NCI-H2227 (cell line): Measurements from ENCODE around the gene PDPR.
"Not testable (repeated sequence)": the region's sequence is repeated elsewhere in the genome, so short reads cannot be mapped to it uniquely, and the experiment has no call there.

Source experiments
- DNase-seq: peaks from one replicate; lab custom pipeline; 2025; ENCODE audit not compliant: unreplicated experiment; lab: John Stamatoyannopoulos, UW

PDPR gene

DNA sequence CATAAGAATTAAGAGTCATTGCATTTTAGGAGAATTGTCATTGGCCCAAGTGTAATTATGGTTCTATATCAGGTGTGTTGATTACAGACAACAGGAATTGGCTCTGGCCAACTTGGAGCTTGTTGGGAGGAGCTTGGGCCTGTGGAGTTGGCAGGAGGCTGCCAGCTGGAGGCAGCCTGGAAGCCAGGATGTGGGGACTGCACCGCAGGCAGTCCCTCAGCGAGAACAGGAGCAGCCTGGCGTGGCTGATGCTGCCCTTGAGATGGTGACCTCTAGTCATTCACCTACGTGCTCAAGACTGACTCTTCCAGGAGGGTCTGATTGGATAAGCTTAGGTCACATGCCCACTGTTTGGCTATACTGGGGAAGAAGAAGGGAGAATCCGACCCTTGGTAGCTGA, 13.6 kb downstream of the PDPR start:
- not testable (repeated sequence) for DNase-seq

DNA sequence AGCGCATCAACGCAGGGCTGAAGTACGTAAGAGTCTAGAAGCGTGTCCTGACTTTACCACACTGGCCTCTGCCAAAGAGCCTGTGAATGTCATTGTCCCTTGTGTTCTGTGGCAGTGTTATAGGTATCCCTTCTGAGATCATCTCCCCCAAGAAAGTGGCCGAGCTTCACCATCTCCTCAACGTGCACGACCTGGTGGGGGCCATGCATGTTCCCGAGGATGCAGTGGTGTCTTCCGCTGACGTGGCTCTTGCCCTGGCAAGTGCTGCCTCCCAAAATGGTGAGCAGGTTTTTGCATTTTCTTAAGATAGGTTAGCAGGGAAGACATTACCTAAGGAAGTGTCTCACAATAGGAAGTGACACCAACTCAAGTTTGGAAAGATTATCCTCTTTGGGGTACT, 14.7 kb downstream of the PDPR start:
- DNase-seq: not testable (repeated sequence)

DNA sequence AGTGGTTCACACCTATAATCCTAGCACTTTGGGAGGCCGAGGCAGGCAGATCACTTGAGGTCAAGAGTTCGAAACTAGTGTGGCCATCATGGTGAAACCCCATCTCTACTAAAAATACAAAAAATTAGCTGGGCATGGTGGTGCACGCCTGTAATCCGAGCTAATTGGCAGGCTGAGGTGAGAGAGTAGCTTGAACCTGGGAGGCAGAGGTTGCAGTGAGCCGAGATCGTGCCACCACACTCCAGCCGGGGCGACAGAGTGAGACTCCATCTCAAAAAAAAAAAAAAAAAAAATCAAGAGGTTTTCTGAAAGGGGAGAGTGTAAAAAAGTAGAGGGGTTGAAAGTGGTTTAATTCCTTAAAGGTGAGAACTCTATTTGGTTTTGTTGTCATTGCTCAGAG, 21.7 kb downstream of the PDPR start:
- DNase-seq: not testable (repeated sequence)

GRCh38 chr16:70136595-70136994, 22.5 kb downstream of the PDPR start:
- DNase-seq: not testable (repeated sequence)

DNA sequence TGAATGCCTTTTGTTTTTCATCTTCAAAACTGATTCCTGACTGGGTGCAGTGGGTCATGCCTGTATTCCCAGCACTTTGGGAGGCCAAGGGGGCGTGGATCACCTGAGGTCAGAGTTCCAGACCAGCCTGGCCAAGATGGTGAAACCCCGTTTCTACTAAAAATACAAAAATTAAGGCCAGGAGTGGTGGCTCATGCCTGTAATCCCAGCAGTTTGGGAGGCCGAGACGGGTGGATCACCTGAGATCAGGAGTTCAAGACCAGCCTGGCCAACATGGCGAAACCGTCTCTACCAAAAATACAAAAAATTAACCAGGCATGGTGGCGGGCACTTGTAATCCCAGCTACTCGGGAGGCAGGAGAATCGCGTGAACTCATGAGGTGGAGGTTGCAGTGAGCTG, 28.6 kb downstream of the PDPR start:
- not testable (repeated sequence) for DNase-seq

DNA sequence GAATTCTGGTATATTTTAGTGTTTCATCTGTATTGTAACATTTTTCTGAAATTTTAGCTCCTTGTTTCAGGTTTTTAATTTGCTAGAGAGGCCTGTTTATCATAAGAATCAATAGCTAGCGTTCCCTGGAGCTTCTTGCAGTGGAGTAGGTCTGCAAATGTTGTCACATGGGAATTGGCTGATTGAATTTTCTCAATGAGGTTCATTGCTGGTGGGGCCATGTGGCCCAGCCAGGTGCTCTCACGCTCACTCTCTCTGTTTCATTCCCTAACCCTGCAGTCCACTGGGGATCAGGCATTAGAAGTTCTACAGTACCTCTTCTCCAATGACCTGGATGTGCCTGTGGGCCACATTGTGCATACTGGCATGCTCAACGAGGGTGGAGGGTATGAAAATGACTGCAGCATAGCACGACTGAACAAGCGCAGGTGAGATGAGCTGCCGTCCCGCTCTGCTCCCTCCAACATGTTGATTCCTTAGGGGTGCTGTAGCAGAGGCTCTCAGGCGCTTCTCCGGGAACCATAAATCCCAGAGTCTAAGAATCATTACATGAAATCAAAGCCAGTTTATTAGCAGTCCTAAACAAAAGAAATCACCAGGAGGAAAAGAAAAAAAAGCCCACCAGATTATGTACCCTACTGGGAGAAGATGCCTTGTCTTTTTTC, 29.2 kb downstream of the PDPR start:
- DNase-seq: not testable (repeated sequence)

DNA sequence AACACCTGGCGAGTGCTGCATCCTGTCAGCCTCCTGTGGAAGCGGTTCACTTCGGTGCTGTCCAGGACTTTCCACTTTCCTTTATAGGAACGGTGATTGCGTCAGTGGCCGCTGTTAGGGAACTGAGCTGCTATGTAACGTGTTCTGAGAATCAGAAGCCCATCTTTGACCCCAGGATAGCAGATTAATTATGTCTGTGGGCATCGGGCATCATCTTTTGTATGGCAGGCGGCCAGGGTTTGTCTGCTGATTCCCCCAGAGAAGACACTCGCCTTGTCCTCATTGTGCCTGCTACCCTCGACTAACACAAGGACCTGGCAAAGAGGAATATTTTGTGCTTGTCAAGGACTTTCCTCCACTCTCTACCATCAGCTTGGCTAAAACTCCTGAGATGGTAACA, 33.7 kb downstream of the PDPR start:
- DNase-seq: not testable (repeated sequence)

GRCh38 chr16:70148453-70148852, 34.3 kb downstream of the PDPR start:
- not testable (repeated sequence) for DNase-seq

- DNase-seq: not testable (repeated sequence)
These were observed 35.2 kb downstream of the PDPR start for GRCh38 chr16:70149296-70149695.

GRCh38 chr16:70151391-70151790, 37.3 kb downstream of the PDPR start:
- DNase-seq: no peak

GRCh38 chr16:70151941-70152509, 37.9 kb downstream of the PDPR start:
- no peak for DNase-seq

DNA sequence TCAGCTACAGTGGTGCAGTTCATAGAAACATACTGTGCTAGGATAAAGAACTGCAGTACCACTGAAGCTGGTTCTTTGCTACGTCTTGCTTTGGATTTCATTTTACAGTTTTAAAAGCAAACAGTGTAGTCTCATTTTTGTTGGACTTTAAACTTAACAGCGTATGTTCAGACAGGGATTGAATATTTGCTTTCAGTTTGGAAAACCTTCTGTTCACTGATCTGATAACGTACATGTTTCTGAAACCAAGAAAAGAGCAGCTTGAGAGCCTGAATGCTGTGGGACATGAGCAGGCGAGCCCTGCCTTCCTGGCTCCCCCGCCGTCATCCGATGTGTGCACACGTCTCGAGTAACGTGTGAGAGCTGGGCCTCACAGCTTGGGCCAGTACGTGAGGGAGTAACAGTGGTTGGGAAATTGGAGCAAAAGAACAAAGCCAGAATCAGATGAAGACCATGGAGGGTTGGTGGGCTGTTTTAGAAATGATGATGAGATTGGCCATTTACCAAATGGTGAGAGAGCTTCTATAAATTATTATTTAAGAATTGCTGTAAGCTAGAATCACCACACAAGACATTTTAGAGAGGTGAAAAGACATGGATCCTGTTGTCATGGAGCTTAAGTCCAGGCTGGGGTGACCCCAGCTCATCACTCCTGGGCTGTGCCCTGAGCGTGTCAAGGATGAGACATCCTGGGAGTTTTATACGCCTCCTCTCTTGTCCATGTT, 38.6 kb downstream of the PDPR start:
- no peak for DNase-seq

- not testable (repeated sequence) for DNase-seq
These were observed 40.6 kb downstream of the PDPR start for GRCh38 chr16:70154736-70155135.

DNA sequence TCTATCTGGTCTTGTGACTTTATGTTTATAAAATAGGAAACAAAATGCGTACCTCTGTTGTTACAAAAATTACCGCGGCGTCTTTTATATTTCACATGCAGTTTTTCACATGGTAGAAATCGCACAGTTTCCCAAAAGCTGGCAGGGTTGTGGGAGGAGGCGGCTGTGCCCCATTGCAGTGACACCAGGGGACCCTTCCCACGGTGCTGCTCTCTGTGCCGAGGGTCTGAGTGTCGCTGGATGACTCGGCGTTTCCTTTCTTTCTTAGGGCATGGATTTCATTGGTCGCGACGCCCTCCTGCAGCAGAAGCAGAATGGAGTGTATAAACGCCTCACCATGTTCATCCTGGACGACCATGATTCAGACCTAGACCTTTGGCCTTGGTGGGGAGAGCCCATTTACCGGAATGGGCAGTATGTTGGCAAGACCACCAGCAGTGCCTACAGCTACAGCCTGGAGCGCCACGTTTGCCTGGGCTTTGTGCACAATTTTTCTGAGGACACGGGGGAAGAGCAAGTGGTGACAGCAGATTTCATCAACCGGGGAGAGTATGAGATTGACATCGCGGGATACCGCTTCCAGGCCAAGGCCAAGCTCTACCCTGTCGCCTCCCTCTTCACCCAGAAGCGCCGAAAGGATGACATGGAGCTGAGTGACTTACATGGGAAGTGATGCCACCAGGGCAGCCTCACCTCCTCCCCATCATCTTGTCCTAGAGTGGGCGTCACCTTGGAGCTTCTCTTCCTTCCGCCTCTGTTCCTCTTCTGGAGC, 42.3 kb downstream of the PDPR start:
- no peak for DNase-seq

- DNase-seq: no peak
These were observed 43.0 kb downstream of the PDPR start for GRCh38 chr16:70157105-70157476.

DNA sequence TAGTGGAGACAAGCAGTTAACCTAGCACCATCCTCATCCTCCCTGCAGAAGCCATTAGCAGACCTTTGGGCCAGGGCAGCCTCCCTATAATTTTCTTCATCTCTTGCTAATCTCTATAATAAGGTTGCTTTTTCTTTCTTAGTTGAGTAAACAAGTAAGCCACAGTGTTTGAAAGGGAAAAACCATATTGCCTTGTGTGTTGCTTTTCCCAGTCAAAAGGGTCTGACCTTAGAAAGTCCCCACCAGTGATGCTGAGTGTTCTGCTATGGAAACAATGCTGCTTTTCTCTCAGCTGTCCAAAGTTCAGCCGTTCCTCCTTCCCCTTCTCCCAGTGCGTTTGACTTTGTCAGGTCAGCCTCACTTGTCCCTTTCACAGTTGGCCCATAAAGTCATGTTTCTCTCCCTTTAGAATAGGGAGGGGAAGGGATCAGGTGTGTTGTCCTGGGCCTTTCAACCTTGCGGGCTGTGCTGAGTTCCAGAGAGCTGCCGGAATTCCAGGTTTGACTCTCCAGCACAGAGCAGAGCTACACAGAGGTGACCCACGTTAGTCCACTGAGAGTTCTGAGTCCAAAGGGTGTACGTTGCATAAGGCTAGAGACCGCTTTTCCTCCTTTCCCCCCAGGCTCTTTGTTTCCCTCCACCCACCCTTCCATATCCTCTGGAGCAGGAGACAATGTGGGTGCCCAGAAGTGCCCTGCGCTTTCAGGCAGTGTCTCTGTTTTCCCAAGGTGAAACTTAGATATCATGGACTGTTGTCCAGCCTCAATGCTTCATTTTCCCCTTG, 43.5 kb downstream of the PDPR start:
- no peak for DNase-seq

DNA sequence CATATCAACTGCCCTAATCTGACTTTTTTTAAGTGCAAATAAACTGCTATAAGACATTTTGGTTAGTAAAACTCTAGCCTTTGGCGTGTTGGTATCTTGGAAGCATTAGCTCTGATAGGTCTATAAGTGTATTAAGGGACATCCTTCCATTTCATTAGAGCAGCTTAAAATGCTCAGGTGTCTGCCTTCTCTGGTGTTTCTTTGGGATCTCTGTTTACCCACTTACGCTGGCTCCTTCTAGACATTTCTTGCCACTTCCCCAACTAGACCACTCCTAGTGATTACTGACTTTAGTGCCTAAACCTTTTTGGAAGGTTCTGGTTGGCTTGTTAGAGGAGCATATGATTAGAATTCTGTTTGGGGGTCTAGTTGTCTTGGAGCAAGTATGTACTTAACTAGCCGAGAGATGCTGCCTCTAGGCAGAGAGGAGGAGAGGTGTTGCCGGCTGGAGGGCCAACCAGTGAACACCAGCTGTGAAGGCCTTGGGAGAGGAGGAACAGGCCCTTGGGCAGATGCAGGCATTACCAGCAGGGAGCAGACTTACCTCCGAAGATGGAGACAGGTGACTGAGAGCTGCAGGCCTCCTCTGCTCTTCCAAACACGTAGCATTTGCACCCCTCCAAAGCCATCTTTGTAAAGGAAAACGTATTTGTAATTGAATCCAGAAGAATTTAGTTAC, 44.3 kb downstream of the PDPR start:
- no peak for DNase-seq

DNA sequence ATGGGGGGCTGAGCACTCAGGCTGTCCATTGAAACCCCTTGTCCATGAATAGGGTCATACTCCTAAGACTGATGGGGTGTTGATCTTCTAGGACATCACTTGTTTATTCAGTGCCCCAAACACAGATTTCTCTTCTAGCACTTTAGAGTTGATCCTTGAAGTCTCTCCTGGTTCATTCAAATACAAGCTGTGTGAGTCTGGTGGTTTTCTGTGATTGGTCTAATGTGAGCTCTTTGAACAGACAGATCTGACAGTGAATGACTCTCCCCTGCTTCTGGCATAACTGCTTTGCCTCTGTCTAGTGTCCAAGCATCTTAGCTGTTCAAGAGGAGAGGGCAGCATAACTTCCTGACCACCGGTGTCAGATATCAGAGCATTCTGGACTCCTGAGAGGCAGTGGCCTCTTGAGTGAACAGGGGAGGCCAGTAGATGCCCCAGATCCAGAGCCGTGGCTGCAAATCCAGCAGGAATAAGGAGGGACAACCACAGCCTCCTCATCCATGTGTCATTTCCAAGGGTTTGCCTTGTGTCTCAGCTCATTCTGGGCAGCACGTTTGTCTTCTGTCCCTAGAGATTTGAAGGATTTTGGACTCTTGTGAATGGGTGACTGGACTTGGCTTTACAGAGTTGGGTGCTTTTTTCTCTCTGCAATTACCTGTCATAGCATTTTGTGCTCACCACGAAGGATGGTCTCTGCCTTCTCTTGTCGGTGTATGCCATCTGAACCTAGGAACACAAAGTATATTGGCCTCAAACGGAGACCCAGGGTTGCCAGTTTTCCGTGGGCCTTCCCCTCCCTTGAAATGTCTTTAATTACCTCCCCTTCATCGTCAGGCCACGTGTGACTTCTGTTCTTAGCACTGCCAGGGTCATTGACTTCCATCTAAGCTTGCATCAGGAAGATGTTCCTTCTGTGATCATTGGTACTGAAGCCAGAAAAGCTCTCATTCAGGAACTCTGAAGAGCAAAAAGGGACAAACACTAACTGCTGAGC, 45.5 kb downstream of the PDPR start:
- DNase-seq: no peak

DNA sequence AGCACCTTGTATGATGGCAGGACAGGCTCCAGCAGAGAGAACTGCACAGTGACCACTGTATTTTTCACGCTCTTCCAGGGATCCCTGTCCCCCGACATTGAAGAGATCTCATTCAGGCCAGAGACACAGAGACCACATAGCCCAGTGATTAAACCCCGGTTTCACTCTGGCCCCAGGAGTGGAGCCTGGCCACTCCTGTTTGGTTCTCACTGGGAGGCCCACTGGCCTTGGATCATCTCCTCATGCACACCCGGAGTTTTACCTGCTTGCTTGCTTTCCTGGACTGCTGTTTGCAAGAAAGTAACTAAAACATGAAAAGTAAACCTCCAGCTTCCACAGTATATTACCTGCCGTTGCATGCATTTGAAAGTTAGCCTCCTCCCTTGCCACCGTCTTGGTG, 46.3 kb downstream of the PDPR start:
- no peak for DNase-seq
